GM21423 (cell line): ENCODE results near the gene PVALB.

ENCODE experiments used
- ATAC-seq: cut with Tn5 transposase; IDR thresholded peaks from one replicate; pipeline ENCODE4 v1.9.1; 2021; ENCODE audit warnings: mild to moderate bottlenecking, moderate library complexity; ENCODE audit not compliant: unreplicated experiment

PVALB gene, protein sequence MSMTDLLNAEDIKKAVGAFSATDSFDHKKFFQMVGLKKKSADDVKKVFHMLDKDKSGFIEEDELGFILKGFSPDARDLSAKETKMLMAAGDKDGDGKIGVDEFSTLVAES

DNA sequence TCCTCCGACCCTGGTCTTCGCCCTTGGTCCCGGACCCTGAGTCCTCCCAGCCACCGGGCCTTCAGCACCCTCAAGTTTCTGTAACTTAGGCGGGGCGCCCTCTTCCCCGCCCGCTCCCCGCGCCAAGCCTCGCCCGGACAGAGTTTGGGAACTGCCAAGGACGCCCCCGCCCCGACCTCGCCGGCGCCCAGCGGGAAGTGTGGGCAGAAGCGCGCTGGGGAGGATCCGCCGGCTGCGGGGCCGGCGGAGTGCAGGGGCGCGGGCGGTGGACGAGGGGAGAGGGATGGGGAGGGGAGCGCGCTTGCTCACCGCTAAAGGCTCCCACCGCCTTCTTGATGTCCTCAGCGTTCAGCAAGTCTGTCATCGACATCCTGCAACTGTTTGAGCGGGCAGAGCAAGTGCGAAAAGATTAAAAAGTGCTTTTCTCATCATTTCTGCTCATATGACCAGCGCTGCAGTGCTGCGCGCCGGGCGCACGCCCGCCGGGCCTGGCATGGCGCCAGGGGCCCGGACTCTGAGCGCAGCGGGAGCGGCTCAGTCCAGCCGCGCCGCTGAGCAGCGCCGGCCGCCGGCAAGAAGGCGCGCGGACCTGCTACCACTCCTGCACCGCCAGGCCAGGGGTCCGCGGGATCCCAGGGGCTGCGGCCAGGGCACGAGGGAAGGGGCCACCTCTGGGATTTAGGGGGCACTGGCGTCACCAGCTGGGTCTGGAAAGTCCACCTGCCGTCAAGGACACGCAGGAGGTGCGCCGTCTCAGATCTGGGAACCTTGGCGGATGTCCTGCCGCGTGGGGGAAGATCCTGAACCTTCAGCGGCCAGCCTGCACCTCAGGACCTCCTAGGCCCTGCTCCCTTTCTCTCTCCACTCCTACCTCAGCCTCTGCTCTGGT lies at the start of gene PVALB:
PVALB (minus strand) TSS at position 400 of the 889 bp plus-strand sequence; CDS start at position 370, 30 bp downstream.
- ATAC-seq = no peak

- ATAC-seq = no peak
Measured at GRCh38 chr22:36865346-36865745, 48.5 kb upstream of the PVALB start.

- no peak for ATAC-seq
Measured at GRCh38 chr22:36864454-36865215, 47.8 kb upstream of the PVALB start.

- ATAC-seq = no peak
Measured at GRCh38 chr22:36863979-36864378, 47.1 kb upstream of the PVALB start.

GRCh38 chr22:36863281-36863680 lies 46.4 kb upstream of the PVALB start:
- ATAC-seq = no peak

GRCh38 chr22:36862251-36863242 lies 45.7 kb upstream of the PVALB start:
- ATAC-seq = no peak

DNA sequence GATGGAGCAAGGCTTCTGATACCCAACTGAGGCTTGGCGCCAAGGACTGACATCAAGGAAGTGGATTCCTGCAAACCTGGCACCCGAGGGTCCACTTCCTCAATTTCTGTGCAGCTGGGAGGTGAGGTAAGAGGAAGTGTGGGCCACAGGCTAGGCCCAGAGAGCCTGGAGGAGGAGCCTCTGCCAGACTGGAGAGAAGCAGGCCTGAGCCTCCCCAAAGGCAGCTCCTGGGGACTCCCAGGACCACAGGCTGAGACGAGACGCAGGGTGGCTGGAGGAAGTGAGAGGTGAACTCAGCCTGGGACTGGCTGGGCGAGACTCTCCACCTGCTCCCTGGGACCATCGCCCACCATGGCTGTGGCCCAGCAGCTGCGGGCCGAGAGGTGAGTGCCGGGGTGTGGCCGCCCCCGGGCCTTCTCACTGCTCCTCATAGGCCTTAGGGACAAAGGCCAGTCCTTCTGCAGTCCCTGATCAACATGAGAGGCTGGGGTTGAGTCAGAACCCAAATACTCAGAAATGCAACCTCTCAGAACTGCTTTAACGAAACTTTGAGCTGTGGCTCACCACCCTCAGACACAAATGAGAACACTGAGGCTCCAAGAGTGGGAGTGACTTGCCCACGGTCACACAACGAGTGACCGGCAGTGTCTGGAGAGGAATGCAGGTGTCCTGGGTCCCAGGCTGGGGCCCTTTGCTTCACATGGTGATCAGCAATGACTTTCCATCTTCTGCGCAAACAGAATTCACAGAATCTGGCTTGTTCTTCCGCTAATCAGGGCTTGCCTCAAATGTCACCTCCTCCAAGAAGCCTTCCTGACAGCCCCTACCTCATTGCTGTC lies 44.2 kb upstream of the PVALB start, which contains the start of gene NCF4:
NCF4 (plus strand) TSS at position 186 of the 839 bp plus-strand sequence; CDS start at position 352, 166 bp downstream.
- peak; percentile 63 for ATAC-seq

DNA sequence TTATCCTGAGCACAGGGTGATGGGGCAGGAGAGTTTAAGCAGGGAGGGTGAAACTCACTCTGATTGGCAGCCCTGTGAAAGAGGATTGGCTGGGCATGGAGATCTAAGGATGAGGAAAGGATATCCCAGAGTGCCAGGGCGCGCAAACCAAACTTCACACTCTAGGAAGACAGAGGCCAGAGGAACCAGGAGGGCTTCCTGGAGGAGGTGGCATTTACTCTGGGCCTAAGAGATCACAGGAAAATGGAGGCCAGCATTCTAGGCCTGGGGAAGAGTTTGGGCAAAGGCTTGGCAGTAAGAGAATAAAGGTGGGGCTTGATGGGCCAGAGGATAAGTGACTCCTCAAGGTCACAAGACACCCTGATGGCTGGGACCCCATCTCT lies 43.6 kb upstream of the PVALB start:
- ATAC-seq = no peak

DNA sequence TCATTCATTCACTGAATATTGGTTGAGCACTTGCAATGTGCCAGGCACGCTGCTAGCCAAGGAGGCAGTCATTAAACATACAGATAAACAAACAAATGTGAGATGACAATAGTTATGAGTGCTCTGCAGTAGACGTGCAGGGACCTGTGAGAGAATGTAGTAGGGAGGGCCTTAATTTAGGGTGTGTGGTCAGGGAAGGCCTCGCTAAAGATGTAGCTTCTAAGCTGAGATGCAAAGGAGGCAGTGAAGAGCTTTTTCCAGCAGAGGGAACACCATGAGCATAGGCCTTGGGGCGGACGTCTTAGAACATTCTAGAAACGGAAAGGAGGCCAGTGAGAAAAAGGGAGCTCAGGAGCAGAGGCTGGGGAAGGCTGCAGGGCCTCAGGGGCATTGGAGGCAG lies 43.2 kb upstream of the PVALB start:
- ATAC-seq = no peak

DNA sequence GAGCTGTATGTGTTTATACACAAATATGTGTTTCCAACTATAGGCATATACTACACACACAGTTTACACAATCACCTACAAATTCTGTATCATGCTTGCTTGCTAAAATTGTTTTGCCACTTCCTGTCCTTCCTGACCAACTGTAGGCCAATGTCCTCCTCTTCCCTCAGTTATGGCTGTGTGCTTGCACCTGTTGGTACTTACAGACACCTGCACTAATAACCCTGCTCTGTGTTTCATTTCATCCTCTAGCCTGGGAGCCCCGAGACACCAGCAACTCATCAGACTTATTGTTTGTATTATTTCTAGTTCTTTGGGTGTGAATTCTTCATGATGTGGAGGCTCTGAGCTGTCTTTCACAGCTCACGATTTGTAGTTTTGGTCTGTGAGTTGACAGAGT lies 42.1 kb upstream of the PVALB start:
- no peak for ATAC-seq

DNA sequence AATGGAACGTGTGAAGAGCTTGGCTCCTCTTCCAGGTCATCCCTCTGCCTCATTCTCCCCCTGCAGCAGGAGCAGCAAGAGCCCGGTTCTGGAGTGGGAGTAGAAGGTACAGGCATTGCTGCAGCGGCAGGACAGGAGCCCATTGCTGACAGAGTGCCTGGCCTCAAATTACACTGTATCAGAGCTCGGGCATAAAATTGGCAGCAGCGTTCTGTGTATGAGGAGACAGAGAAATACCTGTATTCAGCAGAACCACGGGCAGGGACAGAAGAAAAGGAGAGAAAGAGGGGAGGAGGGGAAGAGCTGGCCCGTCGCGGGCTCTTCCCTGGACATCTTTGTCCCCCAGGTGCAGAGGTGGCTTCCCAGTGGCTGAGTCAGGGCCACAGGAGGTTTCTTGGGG lies 41.3 kb upstream of the PVALB start:
- no peak for ATAC-seq

GRCh38 chr22:36856792-36857135 lies 39.9 kb upstream of the PVALB start:
- no peak for ATAC-seq

GRCh38 chr22:36856121-36856791 lies 39.4 kb upstream of the PVALB start:
- ATAC-seq = no peak

GRCh38 chr22:36855478-36855877 lies 38.6 kb upstream of the PVALB start:
- no peak for ATAC-seq

- ATAC-seq = no peak
Measured at GRCh38 chr22:36853407-36854099, 36.7 kb upstream of the PVALB start.

DNA sequence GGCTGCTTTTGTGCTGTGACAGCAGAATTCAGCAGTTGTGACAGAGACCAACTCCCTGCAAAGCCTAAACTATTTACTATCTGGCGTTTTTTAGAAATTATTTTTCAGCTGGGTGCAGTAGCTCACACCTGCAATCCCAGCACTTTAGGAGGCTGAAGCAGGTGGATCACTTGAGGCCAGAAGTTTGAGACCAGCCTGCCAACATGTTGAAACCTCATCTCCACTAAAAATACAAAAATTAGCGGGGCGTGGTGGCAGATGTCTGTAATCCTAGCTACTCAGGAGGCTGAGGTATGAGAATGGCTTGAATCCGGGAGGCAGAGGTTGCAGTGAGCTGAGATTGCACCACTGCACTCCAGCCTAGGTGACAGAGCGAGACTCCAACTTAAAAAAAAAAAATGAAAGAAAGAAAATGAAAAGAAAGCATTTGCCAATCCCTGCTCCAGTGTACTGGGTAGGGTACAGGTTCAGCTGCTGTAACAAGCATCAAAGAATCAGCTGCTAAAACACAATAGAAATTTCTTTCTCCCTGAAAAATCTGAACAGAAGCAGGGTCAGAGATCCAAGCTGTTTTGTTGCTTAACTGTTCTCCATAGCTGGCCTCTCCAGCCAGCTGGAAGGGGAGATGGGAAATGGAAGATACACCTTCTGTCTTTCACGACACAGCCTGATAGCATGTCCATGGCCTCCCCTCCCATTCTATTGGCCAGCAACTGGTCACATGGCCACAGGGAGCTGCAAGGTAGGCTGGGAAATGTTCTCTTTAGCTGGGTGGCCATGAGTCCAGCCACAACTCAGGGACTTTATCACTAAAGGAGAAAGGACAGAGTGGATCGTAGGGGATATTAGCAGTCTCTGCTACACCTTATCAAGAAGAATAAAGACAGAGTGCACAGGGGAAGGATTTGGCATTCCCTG lies 35.5 kb upstream of the PVALB start:
- no peak for ATAC-seq

GRCh38 chr22:36850682-36851081 lies 33.8 kb upstream of the PVALB start:
- ATAC-seq = no peak
